ENCODE results near the gene SSC4D.
"Not testable (repeated sequence)": the region's sequence is repeated elsewhere in the genome, so short reads cannot be mapped to it uniquely, and the experiment has no call there.

The SSC4D gene

DNA sequence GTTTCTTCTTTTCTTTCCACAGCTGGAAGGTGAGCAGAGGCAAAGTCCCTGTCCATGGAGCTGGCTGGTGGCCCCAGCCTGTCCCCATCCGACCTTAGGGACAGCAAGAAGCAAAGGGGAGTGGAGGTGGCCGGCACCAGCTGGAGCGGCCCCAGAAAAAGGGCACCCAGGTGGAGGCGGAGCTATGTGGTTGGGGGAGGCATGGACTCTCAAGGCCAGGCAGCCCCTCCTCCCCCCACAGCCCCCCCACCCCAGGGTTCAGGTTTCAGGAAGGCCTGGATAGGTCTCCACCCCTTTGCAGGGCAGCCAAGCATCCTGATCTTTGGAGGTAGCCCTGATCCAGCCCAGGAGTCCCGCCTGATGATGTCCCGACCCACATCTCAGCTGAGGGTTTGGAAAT lies at the start of gene SSC4D:
Gene SSC4D, minus strand, starts transcription at position 161 of the 400 bp plus-strand sequence. CDS start 5,258 bp downstream, outside the sequence.
- DNase-seq (ENCODE audit: low read depth, low spot score): no peak
- H3K4me3 ChIP-seq (ENCODE audit: low read depth, low read length): no peak within 1 kb of the TSS
- TF ChIP-seq, protein P1, sequence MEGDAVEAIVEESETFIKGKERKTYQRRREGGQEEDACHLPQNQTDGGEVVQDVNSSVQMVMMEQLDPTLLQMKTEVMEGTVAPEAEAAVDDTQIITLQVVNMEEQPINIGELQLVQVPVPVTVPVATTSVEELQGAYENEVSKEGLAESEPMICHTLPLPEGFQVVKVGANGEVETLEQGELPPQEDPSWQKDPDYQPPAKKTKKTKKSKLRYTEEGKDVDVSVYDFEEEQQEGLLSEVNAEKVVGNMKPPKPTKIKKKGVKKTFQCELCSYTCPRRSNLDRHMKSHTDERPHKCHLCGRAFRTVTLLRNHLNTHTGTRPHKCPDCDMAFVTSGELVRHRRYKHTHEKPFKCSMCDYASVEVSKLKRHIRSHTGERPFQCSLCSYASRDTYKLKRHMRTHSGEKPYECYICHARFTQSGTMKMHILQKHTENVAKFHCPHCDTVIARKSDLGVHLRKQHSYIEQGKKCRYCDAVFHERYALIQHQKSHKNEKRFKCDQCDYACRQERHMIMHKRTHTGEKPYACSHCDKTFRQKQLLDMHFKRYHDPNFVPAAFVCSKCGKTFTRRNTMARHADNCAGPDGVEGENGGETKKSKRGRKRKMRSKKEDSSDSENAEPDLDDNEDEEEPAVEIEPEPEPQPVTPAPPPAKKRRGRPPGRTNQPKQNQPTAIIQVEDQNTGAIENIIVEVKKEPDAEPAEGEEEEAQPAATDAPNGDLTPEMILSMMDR (IDR thresholded peaks at IDR 0.05; ENCODE audit: low read depth, low read length): no peak
- in situ Hi-C loops (cut with HindIII; ENCODE audit: low sequenced_read_pairs): no loop called here

DNA sequence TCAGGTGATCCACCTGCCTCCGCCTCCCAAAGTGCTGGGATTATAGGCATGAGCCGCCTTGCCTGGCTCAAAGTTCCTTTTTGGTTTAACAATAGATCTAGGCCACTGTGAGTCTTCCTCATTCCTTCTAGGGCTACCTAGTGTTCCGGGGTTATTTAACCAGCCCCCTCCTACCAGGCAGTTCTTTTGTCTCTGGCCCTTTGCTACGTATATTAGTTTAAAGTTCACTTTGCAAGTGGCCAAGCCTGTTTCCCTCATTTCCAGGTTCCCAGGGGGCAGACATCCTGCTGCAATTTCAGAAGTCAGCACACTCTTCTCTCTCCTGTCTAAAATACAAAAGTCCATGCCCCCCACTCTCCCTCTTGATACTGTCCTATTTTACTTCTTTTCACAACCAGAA lies 49.0 kb upstream of the SSC4D start:
- DNase-seq (ENCODE audit: low read depth, low spot score); in situ Hi-C loops (cut with HindIII; ENCODE audit: low sequenced_read_pairs); H3K4me3 ChIP-seq (ENCODE audit: low read depth, low read length): not testable (repeated sequence)

DNA sequence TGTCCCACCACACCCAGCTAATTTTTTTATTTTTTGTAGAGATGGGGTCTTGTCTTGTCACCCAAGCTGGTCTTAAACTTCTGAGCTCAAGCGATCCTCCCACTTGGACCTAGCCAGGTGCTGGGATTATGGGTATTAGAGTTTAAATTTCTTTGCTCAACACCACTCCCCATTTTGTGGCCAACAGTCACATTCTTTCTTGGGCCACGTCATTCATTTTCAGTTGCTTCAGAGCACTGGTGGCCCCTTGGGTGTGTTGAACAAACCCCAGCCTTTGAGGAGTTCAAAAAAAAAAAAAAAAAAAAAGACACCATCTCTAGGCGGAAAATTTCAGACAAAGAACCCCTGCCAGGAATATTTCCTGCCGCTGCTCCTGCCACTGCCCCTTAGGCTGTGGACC lies 47.5 kb upstream of the SSC4D start:
- H3K4me3 ChIP-seq (ENCODE audit: low read depth, low read length); DNase-seq (ENCODE audit: low read depth, low spot score); in situ Hi-C loops (cut with HindIII; ENCODE audit: low sequenced_read_pairs): not testable (repeated sequence)

DNA sequence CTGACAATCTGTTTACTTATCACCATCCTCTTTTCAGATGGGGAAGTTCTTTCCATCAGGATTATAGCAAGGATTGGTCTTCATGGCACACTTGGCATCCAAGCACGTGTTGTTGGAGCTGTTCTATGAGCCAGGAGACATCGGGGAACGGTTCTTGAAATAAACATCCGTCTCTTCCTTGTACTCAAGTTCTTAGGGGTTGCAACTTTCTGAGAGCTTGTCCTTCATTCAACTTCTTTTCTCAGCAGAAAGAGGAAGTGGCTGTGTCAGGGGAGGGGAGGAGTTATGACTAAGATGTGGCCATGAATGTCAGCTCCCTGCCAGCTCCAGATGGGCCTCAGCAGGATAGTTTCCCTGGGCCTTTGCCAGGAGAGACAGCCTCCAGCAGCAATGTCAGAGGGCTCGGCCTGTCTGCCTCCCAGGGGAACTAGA lies 36.1 kb upstream of the SSC4D start:
- H3K4me3 ChIP-seq (ENCODE audit: low read depth, low read length); in situ Hi-C loops (cut with HindIII; ENCODE audit: low sequenced_read_pairs): not testable (repeated sequence)
- peak; percentile 75 for DNase-seq (ENCODE audit: low read depth, low spot score)

DNA sequence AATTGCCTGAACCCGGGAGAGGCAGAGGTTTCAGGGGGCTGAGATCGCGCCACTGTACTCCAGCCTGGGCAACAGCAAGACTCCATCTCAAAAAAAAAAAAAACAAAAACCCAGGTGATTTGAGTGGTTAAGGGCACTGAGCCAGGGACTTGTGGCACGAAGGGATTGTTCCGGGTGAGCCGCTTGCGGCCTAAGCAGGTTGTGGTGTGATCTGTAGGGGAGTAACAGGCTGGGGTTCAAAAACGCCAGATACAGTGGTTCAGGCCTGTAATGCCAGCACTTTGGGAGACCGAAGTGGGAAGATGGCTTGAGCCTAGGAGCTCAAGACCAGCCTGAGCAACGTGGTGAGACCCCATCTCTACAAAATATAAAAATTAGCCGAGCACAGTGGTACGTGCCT lies 34.3 kb upstream of the SSC4D start:
- DNase-seq (ENCODE audit: low read depth, low spot score); in situ Hi-C loops (cut with HindIII; ENCODE audit: low sequenced_read_pairs); H3K4me3 ChIP-seq (ENCODE audit: low read depth, low read length): not testable (repeated sequence)

DNA sequence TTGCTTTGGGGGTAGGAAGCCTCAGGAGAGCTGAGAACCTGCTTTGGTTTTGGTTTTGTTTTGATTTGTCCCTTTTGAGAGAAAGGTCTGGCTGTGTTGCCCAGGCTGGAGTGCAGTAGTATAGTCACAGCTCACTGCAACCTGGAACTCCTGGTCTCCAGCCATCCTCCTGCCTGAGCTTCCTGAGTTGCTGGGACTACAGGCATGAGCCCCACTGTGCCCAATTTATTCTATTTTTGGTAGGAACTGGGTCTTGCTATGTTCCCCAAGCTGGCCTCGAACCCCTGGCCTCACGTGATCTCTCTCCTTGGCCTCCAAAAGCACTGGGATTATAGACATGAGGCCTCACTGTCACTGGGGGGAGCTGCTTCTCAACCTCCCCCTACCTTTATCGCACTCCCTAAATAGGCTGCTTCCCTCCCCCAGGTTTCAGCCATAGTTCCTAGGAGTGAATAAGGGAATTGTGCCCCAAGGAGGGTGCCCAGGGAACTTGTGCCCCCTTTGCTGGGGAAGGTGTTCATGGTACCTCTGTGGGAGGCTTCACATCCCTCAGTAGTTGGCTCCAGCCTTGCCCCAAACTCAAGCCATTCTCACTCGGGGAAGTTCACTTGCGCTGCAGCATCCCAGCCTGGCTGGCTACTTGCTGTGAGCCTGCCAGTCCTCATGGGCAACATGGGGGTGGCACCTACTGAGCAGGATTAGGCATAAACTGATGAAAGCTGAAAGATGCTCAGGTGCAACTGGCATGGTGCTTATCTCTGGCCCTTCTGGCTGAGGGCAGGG lies 33.4 kb upstream of the SSC4D start:
- DNase-seq (ENCODE audit: low read depth, low spot score); H3K4me3 ChIP-seq (ENCODE audit: low read depth, low read length); in situ Hi-C loops (cut with HindIII; ENCODE audit: low sequenced_read_pairs): not testable (repeated sequence)

DNA sequence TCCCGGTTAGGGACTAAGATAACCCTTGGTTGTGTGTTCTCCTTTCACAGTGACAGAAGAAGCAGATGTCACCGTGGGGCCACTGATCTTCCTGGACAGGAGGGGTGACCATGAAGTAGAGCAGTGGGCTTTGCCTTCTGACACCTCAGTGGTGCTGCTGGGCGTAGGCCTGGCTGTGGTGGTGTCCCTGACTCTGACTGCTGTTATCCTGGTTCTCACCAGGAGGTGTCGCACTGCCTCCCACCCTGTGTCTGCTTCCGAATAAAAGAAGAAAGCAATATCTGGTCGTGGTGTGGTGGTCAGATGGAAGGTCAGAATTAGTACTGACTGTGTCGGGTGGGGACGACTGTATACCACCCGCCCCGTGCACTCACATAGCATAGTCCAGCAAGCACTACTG lies 32.3 kb upstream of the SSC4D start:
- DNase-seq (ENCODE audit: low read depth, low spot score); H3K4me3 ChIP-seq (ENCODE audit: low read depth, low read length); in situ Hi-C loops (cut with HindIII; ENCODE audit: low sequenced_read_pairs): not testable (repeated sequence)

DNA sequence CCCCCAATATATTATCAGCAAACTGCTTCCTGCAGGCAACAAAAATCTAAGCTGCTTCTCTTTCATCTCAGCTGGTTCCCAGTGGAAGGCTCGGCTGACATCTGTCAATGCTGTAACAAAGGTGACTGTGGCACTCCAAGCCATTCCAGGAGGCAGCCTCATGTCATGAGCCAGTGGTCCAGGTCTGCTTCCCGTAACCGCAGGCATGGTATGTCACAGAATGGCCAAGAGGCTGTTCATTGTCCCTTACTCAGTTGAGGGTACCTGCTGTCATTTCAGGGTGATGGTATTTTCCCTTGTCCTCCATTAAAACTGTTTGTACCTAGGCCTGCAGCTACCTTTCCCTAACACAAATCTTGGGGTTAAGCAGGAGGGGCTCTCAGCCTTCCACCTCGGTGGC lies 30.9 kb upstream of the SSC4D start:
- in situ Hi-C loops (cut with HindIII; ENCODE audit: low sequenced_read_pairs); DNase-seq (ENCODE audit: low read depth, low spot score); H3K4me3 ChIP-seq (ENCODE audit: low read depth, low read length): not testable (repeated sequence)

DNA sequence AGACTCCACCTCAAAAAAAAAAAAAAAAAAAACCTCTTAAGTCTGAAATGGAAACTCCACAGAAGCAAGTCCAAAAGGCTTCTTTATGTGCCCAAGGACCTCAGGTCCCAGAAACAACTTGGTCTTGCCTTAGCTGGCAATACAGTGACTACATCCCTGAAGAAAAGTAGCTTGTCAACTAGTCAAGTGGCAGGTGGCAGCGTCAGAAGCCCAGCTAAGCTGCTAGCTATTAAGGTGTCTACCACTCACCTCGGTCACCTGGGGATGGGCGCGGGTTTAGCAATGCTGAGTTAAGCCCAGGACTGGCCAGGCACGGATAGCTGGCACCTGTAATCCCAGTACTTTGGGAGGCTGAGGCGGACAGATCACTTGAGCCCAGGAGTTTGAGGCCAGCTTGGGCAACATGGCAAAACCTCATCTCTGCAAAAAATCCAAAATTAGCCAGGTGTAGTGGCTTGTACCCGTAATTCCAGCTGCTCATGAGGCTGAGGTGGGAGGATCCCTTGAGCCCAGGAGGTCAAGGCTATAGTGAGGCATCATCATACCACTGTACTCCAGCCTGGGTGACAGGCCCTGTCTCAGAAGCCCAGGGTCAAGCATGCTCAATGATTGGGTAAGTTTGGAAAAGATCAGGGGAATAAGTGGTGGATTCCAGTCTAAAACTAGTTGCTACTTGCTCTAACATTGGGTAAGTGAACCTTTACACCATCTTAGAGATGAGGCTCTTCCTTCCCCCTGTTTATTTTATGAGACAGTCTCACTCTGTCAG lies 29.8 kb upstream of the SSC4D start:
- H3K4me3 ChIP-seq (ENCODE audit: low read depth, low read length); in situ Hi-C loops (cut with HindIII; ENCODE audit: low sequenced_read_pairs); DNase-seq (ENCODE audit: low read depth, low spot score): not testable (repeated sequence)

DNA sequence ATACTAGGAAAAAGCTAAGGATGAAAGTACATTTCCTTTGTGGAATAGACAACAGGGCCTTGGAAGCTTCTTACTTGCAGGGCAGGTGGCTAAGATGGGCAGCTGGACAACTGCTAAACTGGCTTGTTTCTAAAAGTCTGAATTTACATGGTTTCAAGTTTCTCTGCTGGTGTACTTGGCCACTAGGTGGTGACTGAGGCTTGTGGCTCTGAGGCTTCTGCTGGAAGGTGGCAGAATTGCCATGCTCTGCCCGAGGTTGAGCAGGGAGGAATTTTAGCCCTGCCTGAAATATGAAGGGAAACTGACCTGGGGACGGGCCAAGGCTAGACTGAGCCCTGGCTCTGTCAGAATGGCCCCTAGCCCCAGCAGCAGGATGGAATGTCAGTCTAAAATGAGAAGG lies 28.4 kb upstream of the SSC4D start:
- H3K4me3 ChIP-seq (ENCODE audit: low read depth, low read length); in situ Hi-C loops (cut with HindIII; ENCODE audit: low sequenced_read_pairs): not testable (repeated sequence)
- DNase-seq (ENCODE audit: low read depth, low spot score): peak; percentile 86
- TF ChIP-seq, protein P1 (IDR thresholded peaks at IDR 0.05; ENCODE audit: low read depth, low read length): peak; percentile 66

DNA sequence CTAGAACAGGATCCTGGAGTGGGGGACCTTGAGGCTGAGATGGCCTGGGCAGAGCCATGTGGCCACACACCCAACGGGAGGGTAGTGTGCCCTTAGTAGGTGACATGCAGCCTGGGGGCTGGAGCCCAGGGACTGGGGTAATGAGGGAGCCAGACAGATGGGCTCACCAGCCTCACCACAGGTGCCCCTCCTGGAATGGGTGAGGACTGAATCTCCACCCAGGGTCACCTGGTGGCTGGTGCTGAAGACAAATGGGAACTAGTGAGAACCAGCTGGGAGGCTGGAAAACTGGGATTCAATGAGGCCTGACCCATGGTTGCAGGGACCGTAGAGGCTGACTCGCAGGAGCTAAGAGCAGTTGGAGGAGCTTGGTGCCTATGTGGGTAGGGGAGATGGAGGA lies 21.3 kb upstream of the SSC4D start:
- TF ChIP-seq, protein P1 (IDR thresholded peaks at IDR 0.05; ENCODE audit: low read depth, low read length): no peak
- in situ Hi-C loops (cut with HindIII; ENCODE audit: low sequenced_read_pairs): no loop called here
- no peak overlapping the region for H3K4me3 ChIP-seq (ENCODE audit: low read depth, low read length)
- no peak for DNase-seq (ENCODE audit: low read depth, low spot score)
